Measurements from ENCODE around the gene SRGAP2C. TPM values are rescaled to one million over a fixed set of nuclear protein-coding genes. Genes with fewer than 3 reads are reported as not detected.

SRGAP2C gene
- total RNA-seq, 2 donors from 2014 or later, result 7.8 to 27.6 TPM

DNA sequence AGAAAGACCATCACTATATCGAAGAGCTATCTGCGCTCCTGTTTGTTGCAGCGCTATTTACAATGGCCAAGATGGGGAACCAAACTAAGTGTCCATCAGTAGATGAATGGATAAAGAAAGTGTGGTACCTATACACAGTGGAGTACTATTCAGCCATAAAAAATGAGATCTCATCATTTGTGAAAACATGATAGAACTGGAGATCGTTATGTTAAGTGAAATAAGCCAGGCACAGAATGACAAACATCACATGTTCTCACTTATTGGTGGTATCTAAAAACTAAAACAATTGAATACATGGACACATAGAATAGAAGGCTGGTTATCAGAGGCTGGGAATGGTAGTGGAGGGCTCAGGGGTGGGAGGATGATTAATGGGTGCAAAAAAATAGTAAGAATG lies 256.2 kb downstream of the SRGAP2C start:
- H3K36me3 ChIP-seq, result no peaks in the 10 kb centered on the region

More for the DNA sequence above, 256.2 kb downstream of the SRGAP2C start:
- TF ChIP-seq, protein P1, sequence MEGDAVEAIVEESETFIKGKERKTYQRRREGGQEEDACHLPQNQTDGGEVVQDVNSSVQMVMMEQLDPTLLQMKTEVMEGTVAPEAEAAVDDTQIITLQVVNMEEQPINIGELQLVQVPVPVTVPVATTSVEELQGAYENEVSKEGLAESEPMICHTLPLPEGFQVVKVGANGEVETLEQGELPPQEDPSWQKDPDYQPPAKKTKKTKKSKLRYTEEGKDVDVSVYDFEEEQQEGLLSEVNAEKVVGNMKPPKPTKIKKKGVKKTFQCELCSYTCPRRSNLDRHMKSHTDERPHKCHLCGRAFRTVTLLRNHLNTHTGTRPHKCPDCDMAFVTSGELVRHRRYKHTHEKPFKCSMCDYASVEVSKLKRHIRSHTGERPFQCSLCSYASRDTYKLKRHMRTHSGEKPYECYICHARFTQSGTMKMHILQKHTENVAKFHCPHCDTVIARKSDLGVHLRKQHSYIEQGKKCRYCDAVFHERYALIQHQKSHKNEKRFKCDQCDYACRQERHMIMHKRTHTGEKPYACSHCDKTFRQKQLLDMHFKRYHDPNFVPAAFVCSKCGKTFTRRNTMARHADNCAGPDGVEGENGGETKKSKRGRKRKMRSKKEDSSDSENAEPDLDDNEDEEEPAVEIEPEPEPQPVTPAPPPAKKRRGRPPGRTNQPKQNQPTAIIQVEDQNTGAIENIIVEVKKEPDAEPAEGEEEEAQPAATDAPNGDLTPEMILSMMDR (IDR thresholded peaks at IDR 0.05), result no peak
- no peak for DNase-seq (ENCODE audit: low spot score)
- H3K4me3 ChIP-seq, result no peak overlapping the region
- H3K4me1 ChIP-seq, result no peaks in the 10 kb centered on the region
- H3K27ac ChIP-seq, result no peak overlapping the region
- H3K27me3 ChIP-seq, result no peaks in the 10 kb centered on the region
- H3K9me3 ChIP-seq, result peaks cover 0 to 8% of the 10 kb centered on the region in 2 donors

Other genes with a start within 250 kb of the SRGAP2C start
- gene FAM72B, start 635 bp upstream of the SRGAP2C start, total RNA-seq, result under 1 TPM in 1 of 2 donors, not detected in 1; 0.59 TPM